DLD1 (cell line): ENCODE results near the gene DIP2C.
"Not testable (repeated sequence)": the region's sequence is repeated elsewhere in the genome, so short reads cannot be mapped to it uniquely, and the experiment has no call there.

ENCODE experiments used
- in situ Hi-C: cut with HindIII; loops from 2 replicates; pipeline ENCODE4 v1.10.0; 2017; ENCODE audit warnings: low sequenced_read_pairs

The DIP2C gene

GRCh38 chr10:347774-348173 lies 341.7 kb downstream of the DIP2C start:
- in situ Hi-C loops, result not testable (repeated sequence)

GRCh38 chr10:347190-347589 lies 342.3 kb downstream of the DIP2C start:
- in situ Hi-C loops, result not testable (repeated sequence)

GRCh38 chr10:344582-345200 lies 344.8 kb downstream of the DIP2C start:
- in situ Hi-C loops, result no loop called here

GRCh38 chr10:343231-344220 lies 345.9 kb downstream of the DIP2C start:
- in situ Hi-C loops, result no loop called here

- in situ Hi-C loops, result no loop called here
Measured at GRCh38 chr10:341081-341740, 348.3 kb downstream of the DIP2C start.

- in situ Hi-C loops, result no loop called here
Measured at GRCh38 chr10:340646-341045, 348.8 kb downstream of the DIP2C start.

- in situ Hi-C loops, result no loop called here
Measured at GRCh38 chr10:339038-339391, 350.5 kb downstream of the DIP2C start.

GRCh38 chr10:338171-339037 lies 351.1 kb downstream of the DIP2C start:
- in situ Hi-C loops, result no loop called here

- in situ Hi-C loops, result no loop called here
Measured at GRCh38 chr10:336247-336646, 353.2 kb downstream of the DIP2C start.

GRCh38 chr10:335151-335800 lies 354.2 kb downstream of the DIP2C start:
- in situ Hi-C loops, result no loop called here

GRCh38 chr10:331186-331585 lies 358.3 kb downstream of the DIP2C start:
- in situ Hi-C loops, result no loop called here

- in situ Hi-C loops, result no loop called here
Measured at GRCh38 chr10:329361-330099, 359.9 kb downstream of the DIP2C start.

- in situ Hi-C loops, result no loop called here
Measured at GRCh38 chr10:327889-328852, 361.3 kb downstream of the DIP2C start.

GRCh38 chr10:326894-327635 lies 362.4 kb downstream of the DIP2C start:
- in situ Hi-C loops, result no loop called here

- in situ Hi-C loops, result no loop called here
Measured at GRCh38 chr10:326350-326749, 363.1 kb downstream of the DIP2C start.

GRCh38 chr10:325282-325681 lies 364.2 kb downstream of the DIP2C start:
- in situ Hi-C loops, result no loop called here

GRCh38 chr10:324593-324992 lies 364.9 kb downstream of the DIP2C start:
- in situ Hi-C loops, result no loop called here
